Activated CD4-positive, CD25-positive, alpha-beta regulatory T cell treated with anti-CD3 and anti-CD28 coated beads, Interleukin-2, amount 50 U/mL, for 24 hours (primary cell): ENCODE measurements around the gene OR2G3.

Source experiments
- ATAC-seq, 2 donors: fragments of 150-1000 bp; cut with Tn5 transposase; one replicate each; pipeline ENCODE4 v1.10.0; 2021; ENCODE audit warnings: mild to moderate bottlenecking in 1 of 2, moderate library complexity in 1 of 2

OR2G3 gene

GRCh38 chr1:247605286-247605685 lies at the start of gene OR2G3:
Gene OR2G3 (plus strand): TSS chr1:247605586. CDS start chr1:247605586, 0 bp downstream.
- no peak for ATAC-seq

GRCh38 chr1:247557926-247558674 lies 47.3 kb upstream of the OR2G3 start:
- no peak for ATAC-seq

GRCh38 chr1:247561711-247562110 lies 43.7 kb upstream of the OR2G3 start:
- no peak for ATAC-seq

- ATAC-seq, result no peak
These were observed 43.2 kb upstream of the OR2G3 start for GRCh38 chr1:247562198-247562597.

GRCh38 chr1:247574236-247574635 lies 31.1 kb upstream of the OR2G3 start:
- no peak for ATAC-seq

- ATAC-seq, result no peak
These were observed 30.7 kb upstream of the OR2G3 start for GRCh38 chr1:247574664-247575063.

- no peak for ATAC-seq
These were observed 28.9 kb upstream of the OR2G3 start for GRCh38 chr1:247576514-247576913.

- ATAC-seq, result no peak
These were observed 26.4 kb upstream of the OR2G3 start for GRCh38 chr1:247578946-247579460.

- ATAC-seq, result no peak
These were observed 17.3 kb upstream of the OR2G3 start, which contains the start of gene OR2G2 for GRCh38 chr1:247588060-247588459. Gene OR2G2 (plus strand): TSS chr1:247588360. CDS start chr1:247588360, 0 bp downstream.

GRCh38 chr1:247613405-247613804 lies 8.0 kb downstream of the OR2G3 start:
- no peak for ATAC-seq

GRCh38 chr1:247614625-247615024 lies 9.2 kb downstream of the OR2G3 start:
- no peak for ATAC-seq

- ATAC-seq, result no peak
These were observed 22.6 kb downstream of the OR2G3 start for GRCh38 chr1:247627951-247628350.

GRCh38 chr1:247638011-247638410 lies 32.6 kb downstream of the OR2G3 start:
- ATAC-seq, result no peak

GRCh38 chr1:247638781-247639180 lies 33.4 kb downstream of the OR2G3 start:
- no peak for ATAC-seq

- ATAC-seq, result no peak
These were observed 34.1 kb downstream of the OR2G3 start for GRCh38 chr1:247639381-247639981.

GRCh38 chr1:247642742-247643141 lies 37.4 kb downstream of the OR2G3 start:
- no peak for ATAC-seq

GRCh38 chr1:247646867-247647266 lies 41.5 kb downstream of the OR2G3 start:
- no peak for ATAC-seq

- no peak for ATAC-seq
These were observed 42.5 kb downstream of the OR2G3 start for GRCh38 chr1:247647864-247648263.

GRCh38 chr1:247653040-247653439 lies 47.7 kb downstream of the OR2G3 start:
- no peak for ATAC-seq
